Fibroblast of skin of right quadriceps (primary cell): Measurements from ENCODE around the gene AFM.
"Not testable (repeated sequence)": the region's sequence is repeated elsewhere in the genome, so short reads cannot be mapped to it uniquely, and the experiment has no call there.

Experiments
- DNase-seq: peaks from one replicate; pipeline ENCODE4 v3.0.0-alpha.2; 2013

AFM gene

DNA sequence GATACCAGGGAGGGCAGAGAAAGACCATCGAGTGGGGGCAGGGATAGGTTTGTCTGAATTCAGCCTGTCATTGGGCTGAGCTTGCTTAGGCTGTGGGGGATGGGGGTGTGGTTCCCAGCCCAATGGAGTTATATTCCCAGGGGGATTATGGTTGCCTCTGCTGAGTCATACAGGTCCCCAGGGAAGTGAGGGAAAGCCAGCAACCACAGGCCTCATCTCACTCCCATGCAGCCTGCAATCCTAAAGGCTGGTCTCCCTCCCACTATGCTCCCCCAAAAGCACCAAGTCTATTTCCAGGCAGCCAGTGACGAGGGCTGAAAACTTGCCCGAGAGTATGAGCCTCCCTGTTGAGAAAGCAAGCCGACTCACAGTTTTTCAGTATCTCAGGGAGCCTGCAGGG, 39.3 kb downstream of the AFM start:
- peak; percentile 83 for DNase-seq

DNA sequence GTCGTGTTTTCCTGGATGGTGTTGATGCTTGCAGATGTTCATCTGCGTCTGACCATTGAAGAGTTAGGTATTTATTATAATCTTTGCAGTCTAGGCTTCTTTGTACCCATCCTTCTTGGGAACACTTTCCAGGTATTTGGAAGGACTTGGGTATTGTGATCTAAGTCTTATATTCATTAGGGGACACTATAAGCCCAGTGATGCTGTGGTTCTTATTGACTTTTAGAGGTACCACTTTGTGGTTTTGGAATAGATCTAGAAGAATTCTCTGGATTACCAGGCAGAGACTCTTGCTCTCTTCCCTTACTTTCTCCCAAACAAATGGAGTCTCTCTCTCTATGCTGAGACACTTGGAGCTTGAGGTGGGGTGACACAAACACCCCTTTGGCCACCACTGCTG, 41.6 kb downstream of the AFM start:
- DNase-seq = no peak

DNA sequence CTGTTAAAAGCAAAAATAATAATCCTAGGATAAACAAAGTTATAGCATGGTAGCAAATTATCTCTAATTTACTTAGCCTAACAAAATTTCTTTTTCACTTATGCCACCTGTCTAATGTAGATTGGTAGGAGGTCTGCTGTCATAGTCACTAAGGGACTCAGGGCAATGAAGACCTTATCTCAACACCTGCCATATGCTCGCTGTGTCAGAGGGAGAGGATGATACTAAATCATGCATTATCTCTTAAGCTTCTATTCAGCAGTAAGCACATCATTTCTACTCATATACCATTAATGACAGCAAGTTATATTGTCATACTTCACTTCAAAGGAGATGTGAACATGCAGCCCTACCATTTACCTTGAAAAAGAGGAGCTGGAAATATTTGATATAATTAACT, 44.1 kb downstream of the AFM start:
- no peak for DNase-seq

DNA sequence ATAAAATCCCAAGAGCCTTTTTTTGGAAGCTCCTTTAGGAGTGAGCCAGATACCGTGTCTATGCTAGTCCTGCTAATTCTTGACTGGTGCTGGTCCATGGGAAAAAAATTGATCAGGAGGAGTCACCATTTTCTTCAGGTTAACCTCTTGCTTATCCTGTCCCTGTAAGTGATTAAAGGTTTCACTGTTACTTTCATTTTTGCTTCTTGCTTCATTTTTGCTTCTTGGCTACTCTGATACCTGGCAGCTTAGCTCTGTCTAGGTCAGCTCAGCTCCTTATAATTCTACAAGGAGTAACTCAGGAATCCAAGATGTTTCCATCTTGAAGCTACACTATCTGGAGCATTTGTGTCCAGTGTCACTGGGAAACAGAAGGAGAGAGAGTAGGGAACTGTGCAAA, 45.7 kb downstream of the AFM start:
- DNase-seq = no peak

DNA sequence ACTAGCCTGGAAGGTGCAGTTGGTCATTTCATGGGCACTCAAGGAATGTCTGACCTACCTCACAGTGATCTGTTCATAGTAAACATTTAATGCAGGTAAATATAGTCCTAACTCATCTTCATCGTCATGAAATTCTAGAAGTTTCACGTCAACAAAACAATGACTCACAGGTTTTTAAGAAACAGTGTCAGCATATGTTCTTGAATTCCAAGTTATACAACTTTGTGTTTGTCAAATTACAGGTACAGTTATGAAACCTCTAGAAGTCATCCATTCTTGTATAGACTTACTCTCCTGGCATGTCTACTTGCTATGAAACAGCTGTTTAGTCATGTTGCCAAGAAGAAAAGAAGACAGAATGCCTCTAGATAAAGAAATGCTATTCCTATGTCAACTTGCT, 46.6 kb downstream of the AFM start:
- DNase-seq = no peak

DNA sequence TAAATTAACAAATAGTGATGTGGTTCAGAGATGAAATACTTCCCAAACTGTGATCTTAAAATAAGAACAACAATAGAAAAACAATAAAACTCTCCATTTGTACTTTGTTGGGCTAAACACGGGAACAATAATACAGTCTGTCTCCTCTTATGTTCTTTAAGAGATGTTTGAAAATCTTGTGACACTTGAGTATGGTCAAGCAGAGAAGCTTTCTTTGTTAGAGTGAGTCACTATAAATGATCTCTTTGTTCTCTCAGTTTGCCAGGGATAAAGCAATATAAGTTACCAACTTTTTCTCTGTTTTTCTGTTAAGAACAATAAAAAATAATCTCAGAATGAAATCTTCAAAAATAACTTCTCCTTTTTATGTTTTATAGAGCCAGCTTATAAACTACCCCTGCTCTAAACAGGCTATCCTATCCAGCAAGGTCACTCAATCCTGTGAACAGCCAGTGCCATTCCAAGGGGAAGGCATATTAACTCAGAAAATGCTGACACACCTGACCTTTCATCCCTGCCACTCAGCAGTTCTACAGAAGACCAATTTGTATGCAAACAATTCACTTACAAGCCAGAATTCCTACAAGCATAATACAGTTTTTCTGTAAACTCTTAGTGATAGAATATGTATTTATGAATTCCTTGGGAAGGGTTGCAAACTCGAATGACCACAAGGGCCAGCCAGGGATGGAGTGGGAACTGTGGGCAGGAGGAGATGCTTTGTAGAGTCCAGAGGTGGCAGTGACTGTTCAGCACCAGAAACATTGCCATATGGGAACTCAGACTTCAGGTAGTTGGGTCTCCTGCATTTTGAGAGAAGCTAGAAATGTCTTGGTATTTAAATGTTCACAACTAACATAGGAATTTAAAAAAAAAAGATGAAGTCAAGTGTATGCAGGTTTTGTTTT, 52.2 kb downstream of the AFM start:
- no peak for DNase-seq

DNA sequence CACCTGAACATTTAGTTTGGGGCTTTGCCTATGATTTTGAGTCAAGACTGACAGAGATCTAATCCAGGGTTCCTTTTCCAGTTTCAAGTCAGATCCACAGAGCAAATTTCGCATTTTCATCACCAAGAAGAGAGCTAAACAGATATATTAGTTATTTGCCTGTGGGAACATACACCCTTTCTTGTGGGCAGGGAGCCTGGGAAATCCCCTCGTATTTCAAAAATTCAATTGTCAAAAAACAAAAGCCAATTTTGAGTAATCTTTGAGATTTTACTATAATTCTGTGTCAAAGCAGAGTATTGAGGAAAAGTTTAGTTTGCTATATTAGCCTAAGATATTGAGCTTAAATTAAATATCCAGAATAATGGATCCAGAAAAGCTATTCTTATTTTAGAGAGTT, 56.6 kb downstream of the AFM start:
- DNase-seq = no peak

DNA sequence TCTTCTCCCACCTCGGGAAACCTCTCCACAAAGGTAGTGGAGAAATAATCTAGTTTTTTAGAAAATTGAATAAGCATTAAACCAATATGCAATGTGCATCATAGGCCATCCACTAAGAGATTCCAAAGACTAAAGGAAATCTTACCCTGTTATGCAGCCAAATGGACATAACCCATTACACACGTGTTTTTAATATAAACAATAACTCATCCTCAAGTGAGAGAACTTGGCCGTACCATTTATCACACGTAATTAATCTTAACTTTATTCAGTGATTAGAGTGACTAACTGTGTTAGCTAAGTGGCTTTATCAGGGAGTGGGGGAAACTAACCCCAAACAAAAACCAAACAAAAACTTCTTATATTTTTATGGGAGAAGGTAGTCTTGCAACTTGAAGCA, 57.8 kb downstream of the AFM start:
- peak; percentile 12 for DNase-seq

DNA sequence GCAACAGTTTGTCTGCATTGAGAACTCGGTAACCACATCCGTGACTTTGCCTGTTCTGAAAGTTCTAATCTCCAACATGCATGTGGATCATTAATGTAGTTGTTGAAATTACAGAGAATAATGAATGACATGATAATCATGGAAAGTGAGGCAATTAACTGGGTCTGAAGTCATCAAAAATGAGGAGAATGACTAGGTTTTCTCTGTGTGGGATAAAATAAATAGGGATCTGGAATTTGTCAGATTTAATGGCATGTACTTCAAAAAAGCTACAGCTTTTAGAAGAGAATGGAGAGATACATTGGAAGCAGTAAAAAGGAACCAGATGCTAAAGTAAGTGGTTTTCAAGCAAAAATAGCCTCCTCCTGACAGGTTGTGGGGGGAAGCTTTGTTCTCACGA, 59.3 kb downstream of the AFM start:
- DNase-seq = no peak

DNA sequence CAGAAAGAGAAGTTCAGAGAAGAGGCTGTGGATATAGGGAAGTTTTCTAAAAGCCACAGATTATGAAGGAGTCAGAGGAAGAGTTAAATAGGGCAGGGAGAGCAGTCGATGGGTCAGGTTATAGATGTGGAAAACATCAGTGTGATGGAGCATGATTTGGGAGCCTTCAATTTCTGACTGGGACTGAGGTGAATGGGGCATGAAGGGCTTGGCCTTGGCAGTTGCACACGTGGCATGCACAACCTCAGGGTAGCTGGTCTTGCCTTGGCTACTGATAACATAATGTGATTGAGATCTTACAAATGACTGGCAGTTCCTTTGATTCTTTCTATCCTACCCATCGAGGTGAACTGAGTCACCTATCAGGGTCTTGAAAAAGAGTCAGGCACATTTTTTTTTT, 59.7 kb downstream of the AFM start:
- DNase-seq = no peak

DNA sequence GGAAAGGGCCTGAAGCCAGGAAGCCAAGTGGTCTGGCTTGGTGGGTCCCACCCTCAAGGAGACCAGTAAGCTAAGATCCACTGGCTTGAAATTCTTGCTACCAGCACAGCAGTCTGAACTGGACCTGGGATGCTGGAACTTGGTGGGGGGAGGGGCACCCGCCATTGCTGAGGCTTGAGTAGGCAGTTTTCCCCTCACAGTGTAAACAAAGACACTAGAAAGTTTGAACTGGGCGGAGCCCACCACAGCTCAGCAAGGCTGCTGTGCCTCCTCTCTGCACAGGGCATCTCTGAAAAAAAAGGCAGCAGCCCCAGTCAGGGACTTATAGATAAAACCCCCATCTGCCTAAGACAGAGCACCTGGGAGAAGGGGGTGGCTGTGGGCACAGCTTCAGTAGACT, 63.1 kb downstream of the AFM start:
- no peak for DNase-seq

DNA sequence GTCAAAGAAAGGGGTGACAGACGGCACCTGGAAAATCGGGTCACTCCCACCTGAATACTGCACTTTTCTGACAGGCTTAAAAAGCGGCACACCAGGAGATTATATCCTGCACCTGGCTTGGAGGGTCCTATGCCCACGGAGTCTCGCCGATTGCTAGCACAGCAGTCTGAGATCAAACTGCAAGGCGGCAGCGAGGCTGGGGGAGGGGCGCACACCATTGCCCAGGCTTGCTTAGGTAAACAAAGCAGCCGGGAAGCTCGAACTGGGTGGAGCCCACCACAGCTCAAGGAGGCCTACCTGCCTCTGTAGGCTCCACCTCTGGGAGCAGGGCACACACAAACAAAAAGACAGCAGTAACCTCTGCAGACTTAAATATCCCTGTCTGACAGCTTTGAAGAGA, 69.3 kb downstream of the AFM start:
- not testable (repeated sequence) for DNase-seq
